Measurements from ENCODE around the gene RNF181.
"Not testable (repeated sequence)": the region's sequence is repeated elsewhere in the genome, so short reads cannot be mapped to it uniquely, and the experiment has no call there.

Gene RNF181

GRCh38 chr2:85595301-85596025 is at the start of gene RNF181:
TSS of gene RNF181 (plus strand) at chr2:85595745. CDS start at chr2:85595764, 19 bp downstream.
- DNase-seq: peak; percentile 99

- DNase-seq: no peak
Observed at GRCh38 chr2:85545780-85546240, 49.7 kb upstream of the RNF181 start.

- DNase-seq: no peak
Observed at GRCh38 chr2:85547089-85547858, 48.3 kb upstream of the RNF181 start.

- DNase-seq: no peak
Observed at GRCh38 chr2:85547859-85548607, 47.5 kb upstream of the RNF181 start.

- DNase-seq: no peak
Observed at GRCh38 chr2:85548608-85548900, 47.0 kb upstream of the RNF181 start.

- DNase-seq: no peak
Observed at GRCh38 chr2:85549095-85549494, 46.5 kb upstream of the RNF181 start.

GRCh38 chr2:85549826-85550225 is 45.7 kb upstream of the RNF181 start:
- no peak for DNase-seq

- peak; percentile 41 for DNase-seq
Observed at GRCh38 chr2:85550486-85550885, 45.1 kb upstream of the RNF181 start.

GRCh38 chr2:85551698-85552678 is 43.6 kb upstream of the RNF181 start:
- peak; percentile 75 for DNase-seq

GRCh38 chr2:85553184-85553583 is 42.4 kb upstream of the RNF181 start:
- no peak for DNase-seq

- no peak for DNase-seq
Observed at GRCh38 chr2:85554980-85555612, 40.4 kb upstream of the RNF181 start.

- no peak for DNase-seq
Observed at GRCh38 chr2:85557130-85557529, 38.4 kb upstream of the RNF181 start.

- no peak for DNase-seq
Observed at GRCh38 chr2:85558160-85558559, 37.4 kb upstream of the RNF181 start.

- not testable (repeated sequence) for DNase-seq
Observed at GRCh38 chr2:85560403-85560726, 35.2 kb upstream of the RNF181 start.

- DNase-seq: no peak
Observed at GRCh38 chr2:85560812-85561279, 34.7 kb upstream of the RNF181 start.

- DNase-seq: peak; percentile 95
Observed at GRCh38 chr2:85561280-85562212, 34.0 kb upstream of the RNF181 start, which contains the start of gene GGCX. TSS of gene GGCX (minus strand) at chr2:85561493. CDS start at chr2:85561428, 65 bp downstream.

- DNase-seq: peak; percentile 89
Observed at GRCh38 chr2:85564144-85564563, 31.4 kb upstream of the RNF181 start.

- DNase-seq: no peak
Observed at GRCh38 chr2:85566265-85566664, 29.3 kb upstream of the RNF181 start.

- no peak for DNase-seq
Observed at GRCh38 chr2:85575739-85576138, 19.8 kb upstream of the RNF181 start.

- no peak for DNase-seq
Observed at GRCh38 chr2:85577063-85577385, 18.5 kb upstream of the RNF181 start.

Measured in inflammatory macrophage treated with lipopolysaccharide for 4 hours (primary cell).